ENCODE data around the gene AHDC1.
"Not testable (repeated sequence)": the region's sequence is repeated elsewhere in the genome, so short reads cannot be mapped to it uniquely, and the experiment has no call there.

The AHDC1 gene

DNA sequence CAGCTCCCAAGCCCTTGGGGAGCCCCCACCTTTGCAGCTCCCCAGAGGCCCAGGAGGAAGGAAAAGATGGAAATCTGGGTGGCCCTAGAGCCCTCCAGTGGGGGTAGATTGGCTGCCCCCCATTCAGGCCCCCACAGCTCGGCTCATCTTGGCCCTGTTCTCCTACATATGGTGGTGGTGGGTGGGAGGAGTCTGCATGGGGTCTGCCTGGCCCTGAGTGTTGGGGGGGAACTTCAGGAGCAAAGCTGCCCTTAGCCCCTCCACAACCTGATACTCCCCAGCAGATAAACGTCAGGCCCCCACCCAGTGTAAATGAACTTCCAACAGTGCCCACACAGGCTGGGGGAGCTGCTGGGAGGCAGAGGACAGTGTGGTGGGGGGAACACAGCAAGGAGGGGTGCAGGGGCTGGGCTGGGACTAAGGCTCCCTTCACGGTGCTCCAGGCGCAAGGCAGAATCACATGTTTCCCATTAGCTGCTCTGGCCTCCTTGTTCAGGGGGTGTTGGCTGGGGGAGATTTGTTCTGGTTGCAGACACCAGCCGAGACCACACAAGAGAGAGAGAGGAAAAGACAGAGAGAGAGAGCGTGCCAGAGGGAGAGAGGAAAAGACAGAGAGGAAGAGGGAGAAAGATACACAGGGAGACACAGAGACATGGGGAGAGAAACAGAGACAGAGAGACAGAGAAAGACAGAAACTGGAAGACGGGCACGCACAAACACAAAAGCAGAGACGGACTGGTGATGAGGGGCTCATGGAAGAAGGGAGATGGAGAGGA, 42.6 kb downstream of the AHDC1 start:
- DNase-seq: no peak

DNA sequence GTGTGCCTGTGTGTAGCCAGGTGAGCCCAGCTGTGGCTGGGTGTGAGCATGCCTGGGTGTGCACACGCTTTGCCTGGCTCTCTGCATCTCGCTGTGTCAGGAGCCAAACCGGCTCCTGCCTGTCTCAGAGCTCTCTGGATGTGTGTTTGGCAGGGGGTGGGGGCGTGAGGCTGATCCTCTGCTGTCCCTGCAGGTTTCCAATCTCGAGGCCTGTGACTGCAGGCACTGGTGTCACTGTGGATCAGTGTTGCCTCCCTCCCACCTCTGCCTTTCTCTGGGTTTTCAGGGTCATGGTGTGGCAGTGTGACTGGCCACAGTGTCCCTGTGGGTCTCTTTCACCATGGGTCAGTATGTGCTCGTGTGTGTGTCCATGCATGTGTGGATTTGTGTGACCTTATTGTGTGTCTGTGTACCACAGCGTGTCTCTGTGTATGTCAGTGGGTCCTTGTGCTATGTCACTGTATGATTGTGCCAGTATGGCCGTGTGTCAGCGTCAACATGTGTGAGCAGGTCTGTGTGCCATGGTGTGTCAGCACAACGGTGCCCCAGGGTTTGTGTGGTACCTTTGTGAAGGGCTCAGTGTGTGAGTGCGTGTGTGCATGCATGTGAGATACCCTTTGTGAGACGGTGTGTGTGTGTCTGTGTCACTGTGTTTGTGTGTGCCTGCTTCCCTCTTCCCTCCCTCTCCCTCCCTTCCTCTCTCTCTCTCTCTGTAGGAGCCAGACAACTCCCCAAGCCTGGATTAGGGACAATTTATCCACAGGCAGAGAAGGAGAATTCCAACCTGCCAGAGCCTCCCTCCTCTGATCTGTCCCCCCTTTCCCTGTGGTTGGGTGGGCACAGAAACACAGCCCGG, 43.4 kb downstream of the AHDC1 start:
- no peak for DNase-seq

DNA sequence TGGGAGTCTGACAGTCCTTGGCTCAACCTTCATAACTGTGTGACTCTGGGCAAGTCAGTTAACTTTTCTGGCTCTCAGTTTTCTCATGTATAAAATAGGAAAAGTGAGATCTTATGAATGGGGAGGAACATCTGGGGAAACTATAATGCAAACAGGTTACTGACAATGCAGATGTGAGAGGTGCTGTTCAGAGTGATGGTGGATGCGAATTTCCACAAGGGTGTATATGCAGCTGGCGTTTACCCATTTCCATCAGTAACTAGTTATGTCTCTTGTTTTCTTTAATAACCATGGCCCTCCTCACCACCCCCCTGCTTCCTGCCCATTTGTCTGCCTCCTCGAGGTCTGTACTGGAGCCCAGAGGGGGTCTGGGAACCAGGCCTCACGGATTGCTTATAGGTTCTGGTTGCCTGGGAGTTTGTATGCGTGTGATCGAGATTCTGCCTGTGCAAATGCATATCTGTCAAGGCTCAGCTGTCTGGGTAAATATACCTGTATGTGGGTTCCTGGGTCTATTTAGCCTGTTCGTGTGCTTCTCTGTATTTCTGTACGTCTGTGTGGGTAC, 44.4 kb downstream of the AHDC1 start:
- DNase-seq: no peak

DNA sequence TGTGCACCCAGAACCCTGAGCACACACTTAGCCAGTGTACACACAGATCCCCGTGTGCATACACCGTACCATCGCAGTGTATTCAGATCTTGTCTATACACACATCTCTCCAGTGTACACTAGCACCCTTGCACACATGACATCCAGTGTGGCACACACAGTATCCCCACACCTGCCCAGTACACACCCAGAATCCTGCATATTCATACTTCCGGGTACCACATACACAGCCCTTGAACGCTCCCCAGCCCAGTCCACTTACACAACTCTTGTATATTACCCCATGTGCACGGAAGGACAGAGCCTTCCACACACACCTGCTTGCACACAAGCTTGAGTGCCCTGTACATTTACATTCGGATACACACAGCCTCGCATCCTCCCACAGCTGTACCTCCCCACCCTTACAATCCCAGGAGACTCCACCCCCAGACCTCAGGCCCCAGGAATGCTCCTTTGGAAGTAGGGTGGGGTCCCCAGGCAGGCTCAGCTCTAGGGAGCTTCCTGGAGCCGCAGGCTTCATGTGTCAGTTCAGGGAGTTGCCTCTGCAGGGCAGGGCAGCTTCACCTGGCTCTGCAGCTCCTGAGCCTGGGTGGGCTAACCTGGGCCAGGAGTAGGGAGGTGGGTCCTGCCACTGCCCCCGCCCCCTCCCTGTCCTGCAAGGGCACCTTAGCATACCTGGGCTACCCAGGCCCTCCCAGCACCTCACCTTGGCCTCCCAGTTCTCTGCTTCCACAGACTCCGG, 46.2 kb downstream of the AHDC1 start:
- no peak for DNase-seq

DNA sequence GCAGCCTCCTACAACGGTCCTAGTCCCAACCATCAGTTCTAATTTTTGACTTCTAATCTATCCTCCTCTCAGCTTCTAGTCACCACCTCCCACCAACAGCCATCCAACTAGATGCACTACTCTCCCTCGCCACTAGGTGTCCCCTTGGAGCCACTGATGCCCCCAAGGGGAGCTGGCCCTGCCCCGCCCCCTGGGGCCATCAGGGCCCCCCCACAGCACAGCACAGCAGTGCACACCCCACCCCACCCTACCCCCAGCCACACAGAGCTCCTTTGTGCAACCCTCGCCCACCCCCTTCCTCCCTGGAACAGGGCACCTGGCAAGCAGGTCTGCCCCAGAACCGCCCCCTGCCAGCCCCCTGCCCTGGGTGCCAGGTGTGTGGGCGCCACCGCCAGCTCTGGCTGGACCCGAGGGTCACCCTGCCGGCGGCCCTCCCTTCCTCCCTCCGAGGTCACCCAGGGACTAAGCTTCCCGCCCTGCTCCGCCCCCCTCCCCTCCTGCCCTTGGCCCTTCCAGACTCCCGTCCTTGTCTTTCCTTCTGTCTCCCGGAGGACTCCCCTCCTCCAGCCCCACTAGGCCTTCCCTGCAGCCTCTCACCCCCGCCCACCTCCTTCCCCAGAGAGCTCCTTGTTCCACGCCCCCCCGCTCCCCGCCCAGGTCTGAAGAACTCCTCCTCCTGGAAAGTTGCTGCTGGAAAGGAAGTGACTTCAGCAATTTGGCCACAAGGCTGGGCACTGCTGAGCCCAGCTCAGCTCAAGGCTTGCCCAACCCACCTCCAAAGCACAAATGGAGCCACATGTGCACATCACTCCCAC, 47.0 kb downstream of the AHDC1 start:
- no peak for DNase-seq

DNA sequence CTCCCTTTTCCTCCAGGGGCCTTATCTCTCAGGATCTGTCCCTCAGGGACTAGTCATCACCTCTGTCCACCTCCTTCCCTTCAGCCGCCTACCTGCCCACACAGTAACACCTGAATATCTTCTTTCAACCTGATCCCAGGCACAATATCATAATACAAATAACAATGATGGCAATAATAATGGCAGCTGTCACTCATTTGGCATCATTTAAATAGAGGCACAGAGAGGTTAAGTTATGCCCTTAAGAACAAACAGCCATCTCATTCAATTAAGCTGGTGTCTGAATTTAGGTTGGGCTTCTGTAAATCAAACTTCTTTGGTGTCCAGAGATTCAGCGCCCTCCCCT, 47.5 kb downstream of the AHDC1 start:
- DNase-seq: no peak

DNA sequence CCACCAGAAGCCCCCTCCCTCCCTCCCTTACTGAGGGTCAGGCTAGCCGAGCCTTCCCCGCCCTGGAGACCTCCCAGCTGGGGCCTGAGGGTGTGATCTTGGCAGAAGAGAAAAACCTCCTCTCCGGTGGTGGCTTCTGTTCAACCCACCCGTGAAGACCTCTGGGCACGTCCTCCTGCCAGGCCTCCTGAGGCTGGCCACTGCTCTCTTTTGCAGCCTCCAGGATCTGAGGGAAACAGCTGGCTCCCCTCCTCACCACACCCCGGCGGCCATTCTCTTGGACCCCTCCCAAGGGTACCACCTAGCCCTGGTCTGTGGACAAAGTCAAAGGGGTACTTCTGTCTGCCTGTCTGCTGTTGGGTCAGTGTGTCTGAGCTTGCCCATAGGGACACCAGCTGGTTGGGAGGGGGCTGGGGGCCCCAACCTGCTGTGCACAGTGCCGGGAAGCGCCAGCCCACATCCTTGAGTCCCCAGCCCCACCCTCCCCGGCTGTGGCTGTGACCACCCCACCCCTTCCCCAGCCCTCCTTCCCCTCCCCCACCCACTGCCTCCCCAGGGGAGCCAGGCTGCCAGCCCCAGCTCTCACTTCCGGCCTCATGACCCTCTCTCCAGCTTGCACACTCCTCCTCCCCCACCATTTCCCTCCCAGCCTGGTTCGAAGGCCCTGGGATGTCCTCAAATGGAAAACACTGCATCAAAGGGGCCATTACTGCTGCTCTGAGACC, 48.1 kb downstream of the AHDC1 start:
- DNase-seq: no peak

DNA sequence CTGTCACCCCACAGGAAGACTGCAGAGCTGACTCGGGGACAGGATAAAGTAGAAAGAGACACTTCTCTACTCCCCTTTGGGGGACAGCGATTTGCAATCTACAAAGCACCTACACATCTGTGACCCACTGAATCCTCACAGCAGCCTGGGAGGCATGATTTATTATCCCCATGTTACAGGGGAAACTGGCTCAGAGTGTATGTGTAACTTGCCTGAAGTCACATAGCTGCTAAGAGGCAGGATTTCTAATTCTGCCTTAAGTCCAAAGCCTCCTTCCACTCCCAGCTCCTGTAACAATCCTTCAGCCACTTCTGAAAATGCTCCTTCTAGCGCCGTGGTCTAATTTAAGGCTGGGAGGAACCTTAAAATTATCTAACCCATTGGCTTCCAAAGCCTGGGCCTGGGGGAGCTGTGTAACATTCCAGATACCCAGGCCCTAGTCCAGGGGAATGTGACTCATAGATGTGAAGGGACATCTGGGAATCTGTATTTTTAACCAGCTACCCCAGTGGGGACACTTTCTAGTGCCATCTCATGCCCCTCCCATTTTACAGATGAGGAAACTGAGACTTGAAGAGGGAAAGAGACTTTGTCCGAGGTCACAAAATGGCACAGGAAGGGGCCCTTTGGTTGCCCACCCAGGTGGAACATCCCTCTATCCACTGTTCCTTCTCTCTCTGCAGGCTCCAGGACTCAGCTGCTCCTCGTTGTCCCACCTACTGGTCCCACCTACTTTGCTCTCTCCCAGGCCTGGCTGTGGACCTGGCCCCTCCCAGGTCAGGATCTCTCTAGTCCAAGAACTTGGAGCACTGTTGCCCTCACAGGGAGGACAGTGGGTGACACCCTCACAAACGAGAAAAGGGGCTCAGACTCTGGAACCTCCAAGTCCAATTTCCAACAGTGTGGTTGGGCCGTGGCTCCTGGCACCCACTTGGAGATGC, 48.9 kb downstream of the AHDC1 start:
- no peak for DNase-seq

DNA sequence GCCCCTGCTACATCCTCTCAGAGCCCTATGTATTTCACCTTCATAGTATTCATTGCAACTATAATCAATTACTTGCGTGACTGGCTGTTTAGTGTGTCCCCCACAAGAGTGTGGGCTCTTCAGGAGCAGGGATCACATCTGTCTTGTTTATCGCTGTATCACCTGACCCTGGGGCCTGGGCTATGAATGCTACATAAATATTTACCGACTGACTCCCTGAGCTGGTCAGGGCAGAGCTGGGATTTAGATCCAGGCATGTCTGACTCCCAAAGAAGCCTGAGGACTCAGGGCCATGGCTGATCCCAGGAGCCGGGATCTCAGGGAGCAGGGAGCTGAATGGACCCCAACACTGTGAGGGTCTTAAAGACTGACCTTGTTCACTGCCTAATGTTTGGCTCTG, 49.7 kb downstream of the AHDC1 start:
- DNase-seq: no peak

DNA sequence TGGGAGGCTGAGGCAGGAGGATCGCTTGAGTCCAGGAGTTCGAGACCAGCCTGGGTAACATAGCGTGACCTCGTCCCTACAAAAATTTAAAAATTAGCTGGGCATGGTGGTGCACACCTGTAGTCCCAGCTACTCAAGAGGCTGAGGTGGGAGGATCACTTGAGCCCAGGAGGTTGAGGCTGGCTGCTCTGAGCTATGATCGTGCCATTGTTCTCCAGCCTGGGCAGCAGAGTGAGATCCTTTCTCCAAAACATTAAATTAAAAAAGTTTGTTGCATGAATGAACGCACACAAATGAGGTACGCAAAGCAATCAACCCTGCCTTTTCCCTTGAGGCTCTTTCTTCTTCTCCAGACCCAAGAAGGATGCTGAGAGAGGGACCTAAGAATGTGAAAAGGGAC, 50.1 kb downstream of the AHDC1 start:
- not testable (repeated sequence) for DNase-seq

DNA sequence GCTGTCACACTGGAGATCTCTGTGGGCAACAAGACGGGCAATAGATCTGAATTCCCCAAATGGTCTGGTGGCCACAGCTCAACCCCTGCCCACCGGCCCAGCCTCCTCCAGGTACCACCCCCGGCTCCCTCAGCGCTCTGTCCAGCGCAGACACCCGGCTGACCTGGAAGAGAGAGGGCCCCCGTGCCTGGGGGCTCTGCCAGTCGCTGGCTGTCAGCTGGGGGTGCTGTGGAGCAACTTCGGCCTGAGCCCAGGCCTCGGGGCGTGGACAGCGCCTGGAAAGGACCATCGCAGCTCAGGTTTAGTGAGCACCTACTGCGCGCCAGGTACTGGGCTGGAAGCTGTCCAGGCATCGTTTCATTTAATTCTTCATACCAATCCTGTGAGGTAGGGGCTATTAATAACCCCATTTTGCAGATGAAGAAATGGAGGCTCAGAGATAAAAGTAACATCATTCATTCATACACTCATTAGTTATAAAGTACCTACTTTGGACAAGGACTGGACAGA, 51.0 kb downstream of the AHDC1 start:
- DNase-seq: no peak

DNA sequence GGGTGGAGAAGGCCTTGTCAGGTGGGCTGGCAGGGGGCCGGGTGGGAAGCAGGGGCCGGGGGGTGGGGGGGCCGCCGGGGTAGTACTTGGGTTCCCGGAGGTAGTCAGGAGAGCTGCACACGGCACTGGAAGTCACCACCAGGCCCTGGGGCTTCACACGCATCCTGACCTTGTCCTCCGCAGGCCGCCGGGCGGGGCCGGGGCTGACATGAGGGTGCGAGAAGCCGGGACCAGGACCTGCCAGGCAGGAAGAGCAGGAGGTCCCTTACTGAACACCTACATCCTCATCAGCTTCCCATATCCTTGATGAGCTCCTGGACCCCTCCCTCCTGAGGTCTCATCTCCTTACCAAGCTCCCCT, 52.0 kb downstream of the AHDC1 start:
- no peak for DNase-seq

DNA sequence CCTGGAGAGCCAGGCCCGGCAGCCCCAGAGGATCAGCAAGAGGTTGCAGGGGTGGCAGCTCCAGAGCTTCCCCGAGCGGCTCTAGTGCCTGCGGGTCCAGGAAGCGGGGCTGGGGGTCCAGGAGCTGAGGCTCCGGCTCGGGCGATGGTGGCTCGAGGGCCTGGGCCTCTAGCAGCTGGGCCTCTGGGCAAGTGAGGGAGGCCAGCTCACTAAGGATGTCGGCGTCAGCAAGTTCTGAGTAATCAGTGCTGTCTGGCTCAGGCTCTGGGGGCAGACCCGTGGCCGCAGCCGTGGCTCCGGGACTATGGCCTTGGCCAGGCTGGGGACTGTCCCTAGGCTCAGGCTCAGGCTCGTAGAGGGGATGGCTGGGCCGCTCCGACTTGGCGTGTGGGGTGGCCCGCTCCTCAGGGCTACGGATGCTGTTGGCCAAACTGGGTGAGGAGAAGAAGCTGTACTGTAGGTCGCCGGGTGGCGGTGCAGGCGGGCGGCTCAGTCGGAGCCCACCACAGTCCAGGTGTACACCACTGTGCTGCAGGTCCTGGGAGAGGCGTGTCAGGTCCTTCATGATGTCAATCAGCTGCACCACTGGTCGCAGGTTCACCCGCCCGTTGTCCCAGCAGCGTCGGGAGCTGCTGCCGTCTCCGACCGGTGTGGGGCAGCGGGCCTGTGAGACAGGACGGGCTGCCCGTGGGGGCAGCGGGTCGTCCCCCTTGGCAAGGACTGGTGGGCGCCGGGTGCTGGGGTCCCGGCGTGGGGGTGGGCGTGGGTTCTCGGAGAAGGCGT, 52.6 kb downstream of the AHDC1 start:
- DNase-seq: no peak

DNA sequence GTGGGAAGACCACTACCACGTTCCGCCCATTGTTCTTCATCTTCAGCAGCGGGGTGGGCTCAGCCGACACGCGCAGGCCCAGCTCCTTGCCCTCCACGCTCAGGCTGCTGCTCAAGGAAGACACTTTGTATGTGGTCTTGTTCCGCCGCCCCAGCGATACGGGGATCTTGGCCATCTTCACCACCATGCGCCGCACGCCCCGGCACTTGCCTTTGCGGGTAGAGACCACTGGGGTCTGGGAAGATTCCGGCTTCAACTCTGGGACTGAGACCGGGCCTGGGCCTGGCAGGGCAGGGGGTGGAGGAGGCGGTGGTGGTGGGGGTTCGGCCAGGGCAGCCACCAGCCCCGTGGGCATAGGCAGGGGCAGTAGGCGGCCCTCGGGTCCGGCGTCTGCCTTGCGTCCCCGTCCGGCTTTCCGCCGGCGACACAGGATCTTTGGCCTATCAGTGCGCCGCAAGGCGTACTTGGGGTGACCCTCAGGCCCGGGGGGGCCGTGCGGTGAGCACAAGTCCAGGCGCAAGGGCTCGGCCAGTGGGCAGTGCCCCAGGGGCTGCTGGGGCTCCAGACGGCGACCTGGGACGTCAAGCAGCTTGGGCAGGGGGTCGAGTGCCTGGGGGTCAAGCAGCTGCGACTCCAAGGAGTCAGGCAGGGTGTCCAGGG, 53.3 kb downstream of the AHDC1 start:
- DNase-seq: no peak

DNA sequence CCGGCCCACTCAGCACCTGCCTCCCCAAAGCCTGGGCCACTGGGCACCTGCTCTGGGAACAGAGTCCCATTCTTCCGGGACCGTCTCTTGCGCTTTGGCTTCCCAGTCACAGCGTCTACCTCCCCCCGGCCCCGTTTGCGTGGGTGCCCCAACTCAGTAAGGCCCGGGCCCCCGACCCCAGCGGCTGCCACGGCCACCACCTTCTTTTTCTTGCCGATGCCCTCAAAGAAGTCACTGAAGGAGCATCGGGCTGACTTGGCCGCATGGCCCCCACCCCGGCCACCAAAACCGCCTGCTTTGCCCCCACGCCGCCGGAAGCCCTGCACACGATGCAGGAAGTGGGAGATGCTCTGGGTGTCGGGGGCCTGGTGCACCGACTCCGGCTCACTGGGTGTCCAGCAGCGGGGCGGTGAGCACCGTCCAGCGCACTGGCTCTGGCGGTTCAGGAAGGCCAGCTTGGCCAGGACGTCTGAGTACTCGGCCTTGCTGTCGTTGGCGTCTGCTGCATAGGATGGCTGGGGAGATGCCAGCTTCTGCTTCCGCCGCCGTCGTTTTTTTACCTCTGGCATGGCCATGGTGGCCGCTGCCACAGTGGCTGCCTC, 54.0 kb downstream of the AHDC1 start:
- no peak for DNase-seq

DNA sequence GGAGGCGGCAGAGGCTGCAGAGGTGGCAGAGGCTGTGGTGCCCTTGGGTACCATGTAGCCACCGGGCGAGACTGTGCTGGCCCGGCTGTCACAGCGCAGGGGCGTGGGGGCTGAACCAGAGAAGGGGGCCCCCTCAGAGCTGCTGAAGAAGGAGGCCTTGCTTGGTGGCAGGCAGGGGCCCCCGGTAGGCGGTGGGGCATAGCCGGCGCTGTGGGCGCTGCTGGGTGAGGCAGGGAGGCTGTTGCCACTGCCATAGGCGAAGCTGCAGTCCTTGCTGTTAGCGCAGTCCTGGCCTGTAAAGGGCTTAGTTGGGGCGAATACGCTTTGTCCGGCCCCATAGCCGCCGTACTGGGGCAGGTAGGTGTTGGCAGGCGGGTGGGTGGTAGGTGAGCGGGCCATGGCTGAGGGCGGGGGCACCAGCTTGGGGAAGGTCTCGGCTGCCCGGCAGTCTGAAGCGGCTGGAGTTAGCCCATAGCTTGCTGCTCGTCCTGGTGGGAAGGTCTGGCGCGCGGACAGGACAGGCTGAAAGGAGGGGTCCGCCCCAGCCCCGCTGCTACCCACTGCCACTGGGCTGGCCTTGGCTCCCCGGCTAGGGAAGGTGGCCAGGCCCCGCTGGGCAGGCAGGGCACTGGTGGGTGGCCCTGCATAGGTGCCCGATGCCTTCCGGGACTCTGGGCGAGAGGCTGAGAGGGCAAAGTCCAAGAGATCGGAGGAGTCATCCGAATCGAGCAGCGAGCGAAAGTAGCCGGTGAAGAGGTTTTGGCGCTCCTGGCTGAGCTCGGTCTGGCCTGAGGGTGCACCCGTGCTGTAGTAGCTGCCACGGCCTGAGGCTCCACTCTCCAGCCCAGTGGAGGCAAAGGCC, 54.9 kb downstream of the AHDC1 start:
- no peak for DNase-seq

DNA sequence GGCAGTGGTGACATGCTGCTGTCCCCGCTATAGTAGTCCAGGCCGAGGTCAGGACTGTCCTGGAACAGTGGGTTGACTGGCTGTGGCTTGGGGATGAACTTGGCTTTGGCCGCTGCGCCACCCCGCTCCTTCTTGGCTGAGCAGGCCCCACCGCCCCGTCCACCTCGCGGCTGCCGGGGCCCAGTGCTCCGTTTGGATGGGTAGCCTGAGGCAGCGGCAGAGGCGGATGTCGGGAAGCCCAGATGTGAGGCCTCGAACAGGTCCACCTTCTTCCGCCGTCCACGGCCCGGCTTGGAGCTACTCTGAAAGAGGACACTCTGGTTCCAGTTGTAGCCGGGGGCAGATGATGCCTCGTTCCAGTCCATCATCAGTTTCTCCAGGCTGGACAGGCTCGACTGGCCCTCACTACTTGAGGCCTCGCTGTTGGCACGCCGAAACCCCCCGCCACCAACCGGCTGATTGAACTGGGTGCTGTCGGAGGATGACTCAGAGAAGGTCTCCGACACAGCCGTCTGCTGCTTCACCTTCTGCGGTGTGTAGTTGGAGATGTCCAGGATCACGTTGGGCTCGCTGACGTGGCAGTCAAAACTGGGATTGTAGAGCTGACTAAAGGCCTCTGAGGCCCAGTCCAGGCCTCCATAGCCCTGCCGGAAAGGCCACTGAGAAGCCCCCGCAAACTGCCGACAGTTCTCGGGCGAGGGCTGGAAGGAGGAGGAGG, 55.6 kb downstream of the AHDC1 start:
- DNase-seq: no peak

Measured in NCI-H1694 treated with DMSO at 0.1 percent for 48 hours (cell line).